WTC11 (cell line): Measurements from ENCODE around the gene MED26. TPM values are rescaled to one million over a fixed set of nuclear protein-coding genes. Genes with fewer than 3 reads are reported as not detected.

Experiments used
- ATAC-seq: fragments of 200-7000 bp; cut with Tn5 transposase; 2 replicates; pipeline ENCODE4 v1.10.0; 2021; ENCODE audit warnings: mild to moderate bottlenecking, moderate library complexity
- CTCF ChIA-PET: fragments of 300-600 bp; sonication (Branson Sonifier 250); formaldehyde crosslinking; loops from one replicate; lab custom pipeline; 2021; ENCODE audit warnings: antibody characterized with exemption; lab: Charles Lee
- POLR2A ChIA-PET: fragments of 350-600 bp; sonication (Branson Sonifier 250); formaldehyde crosslinking; loops from one replicate; lab custom pipeline; 2021; ENCODE audit warnings: antibody characterized with exemption; lab: Charles Lee
- DNase-seq: peaks from one replicate; pipeline ENCODE4 v3.0.0; 2021; ENCODE audit warnings: low spot score
- H3K27ac Mint-ChIP-seq: 2 replicates; pipeline ENCODE4 v1.8.0; 2021; ENCODE audit warnings: mixed read lengths
- H3K27me3 Mint-ChIP-seq: 2 replicates; pipeline ENCODE4 v1.8.0; 2021; ENCODE audit warnings: low read depth, mild to moderate bottlenecking, moderate library complexity, mixed read lengths
- H3K36me3 Mint-ChIP-seq: 2 replicates; pipeline ENCODE4 v1.8.0; 2021; ENCODE audit warnings: mixed read lengths
- H3K4me1 Mint-ChIP-seq: 2 replicates; pipeline ENCODE4 v1.8.0; 2022; ENCODE audit warnings: mixed read lengths
- H3K4me3 Mint-ChIP-seq: 2 replicates; pipeline ENCODE4 v1.8.0; 2021; ENCODE audit warnings: mild to moderate bottlenecking, moderate library complexity, mixed read lengths
- H3K9me3 Mint-ChIP-seq: 2 replicates; pipeline ENCODE4 v1.8.0; 2021; ENCODE audit warnings: mixed read lengths
- E2F5 ChIP-seq: sonication (generic); formaldehyde crosslinking; IDR thresholded peaks from 2 replicates; pipeline ENCODE4 v1.8.1; 2022; ENCODE audit warnings: mild to moderate bottlenecking, moderate library complexity, missing genetic modification reagents
- NR1H2 ChIP-seq: sonication (generic); formaldehyde crosslinking; IDR thresholded peaks from 2 replicates; pipeline ENCODE4 v1.9.0; 2021; ENCODE audit warnings: mild to moderate bottlenecking, moderate library complexity, missing genetic modification reagents
- OVOL2 ChIP-seq: fragments of 250-450 bp; sonication (Bioruptor Pico); IDR thresholded peaks from 2 replicates; pipeline ENCODE4 v1.9.0; 2021; ENCODE audit warnings: mild to moderate bottlenecking, borderline replicate concordance
- RELA ChIP-seq: sonication (generic); formaldehyde crosslinking; IDR thresholded peaks from 2 replicates; pipeline ENCODE4 v1.8.1; 2022; ENCODE audit warnings: missing genetic modification reagents, mild to moderate bottlenecking, borderline replicate concordance
- RORB ChIP-seq: fragments of 250-450 bp; sonication (Bioruptor Pico); IDR thresholded peaks from 2 replicates; pipeline ENCODE4 v1.9.0; 2021; ENCODE audit warnings: mild to moderate bottlenecking
- TCF7 ChIP-seq: sonication (generic); formaldehyde crosslinking; IDR thresholded peaks from 2 replicates; pipeline ENCODE4 v1.8.0; 2022; ENCODE audit warnings: mild to moderate bottlenecking, low read depth, missing genetic modification reagents, moderate library complexity
- ZNF138 ChIP-seq: sonication (generic); formaldehyde crosslinking; conservative IDR thresholded peaks from 2 replicates; pipeline ENCODE4 v1.8.1; 2022; ENCODE audit warnings: mild to moderate bottlenecking, moderate library complexity, missing genetic modification reagents
- ZNF232 ChIP-seq: sonication (generic); formaldehyde crosslinking; IDR thresholded peaks from 2 replicates; pipeline ENCODE4 v1.8.0; 2022; ENCODE audit warnings: mild to moderate bottlenecking, missing genetic modification reagents
- total RNA-seq: library from RNA; stranded (reverse); gene quantifications from 3 replicates; pipeline ENCODE4 v1.2.3, GENCODE V29; 2021
- TF ChIP-seq, protein P1 (sequence below): sonication (generic); formaldehyde crosslinking; IDR thresholded peaks from 2 replicates; pipeline ENCODE4 v1.8.0; 2022; ENCODE audit warnings: mild to moderate bottlenecking, missing genetic modification reagents
- TF ChIP-seq, protein P2 (sequence below): sonication (generic); formaldehyde crosslinking; IDR thresholded peaks from 2 replicates; pipeline ENCODE4 v1.8.1; 2023; ENCODE audit warnings: mild to moderate bottlenecking, missing genetic modification reagents, moderate library complexity
- TF ChIP-seq, protein P3 (sequence below): sonication (generic); formaldehyde crosslinking; IDR thresholded peaks from 2 replicates; pipeline ENCODE4 v1.8.1; 2023; ENCODE audit warnings: mild to moderate bottlenecking, moderate library complexity, missing genetic modification reagents
- TF ChIP-seq, protein P4 (sequence below): sonication (generic); formaldehyde crosslinking; IDR thresholded peaks from 2 replicates; pipeline ENCODE4 v1.8.0; 2022; ENCODE audit warnings: mild to moderate bottlenecking, missing genetic modification reagents
- TF ChIP-seq, protein P5 (sequence below): sonication (generic); formaldehyde crosslinking; IDR thresholded peaks from 2 replicates; pipeline ENCODE4 v1.8.1; 2023; ENCODE audit warnings: mild to moderate bottlenecking, missing genetic modification reagents
- TF ChIP-seq, protein P6 (sequence below): sonication (generic); formaldehyde crosslinking; IDR thresholded peaks from 2 replicates; pipeline ENCODE4 v1.8.1; 2022; ENCODE audit warnings: mild to moderate bottlenecking, missing genetic modification reagents, moderate library complexity, borderline replicate concordance
- TF ChIP-seq, protein P7 (sequence below): sonication (generic); formaldehyde crosslinking; IDR thresholded peaks from 2 replicates; pipeline ENCODE4 v1.8.0; 2022; ENCODE audit warnings: mild to moderate bottlenecking, missing genetic modification reagents
- TF ChIP-seq, protein P8 (sequence below): sonication (generic); formaldehyde crosslinking; IDR thresholded peaks from 2 replicates; pipeline ENCODE4 v1.8.0; 2022; ENCODE audit warnings: mild to moderate bottlenecking, missing genetic modification reagents

MED26 gene
- total RNA-seq, 1 experiment from 2014 or later, result 14.2 TPM

DNA sequence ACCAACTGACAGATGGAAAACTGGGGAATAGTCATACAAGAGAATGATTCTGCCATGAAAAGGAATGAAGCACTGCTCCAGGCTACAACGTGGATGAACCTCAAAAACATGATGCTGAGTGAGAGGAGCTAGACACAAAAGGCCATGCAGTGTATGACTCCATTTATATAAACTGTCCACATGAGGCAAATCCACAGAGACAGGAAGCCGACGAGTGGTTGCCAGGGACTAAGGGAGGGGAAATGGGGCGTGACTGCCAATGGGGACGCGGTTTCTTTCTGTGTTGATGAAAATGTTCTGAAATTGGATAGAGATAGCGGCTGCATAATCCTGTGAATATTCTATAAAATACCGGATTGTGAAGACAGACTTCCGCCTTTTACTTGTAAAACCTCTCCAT, 21.7 kb upstream of the MED26 start:
- ChIA-PET CTCF (no interaction called here), POLR2A (no interaction called here)
- ATAC-seq (no peak), DNase-seq (no peak)
- H3K27me3 Mint-ChIP-seq, result no peaks in the 10 kb centered on the region
- peaks cover 78% of the 10 kb centered on the region for H3K36me3 Mint-ChIP-seq
- H3K27ac Mint-ChIP-seq, result no peak overlapping the region
- peaks cover 4% of the 10 kb centered on the region; the same call in 1 of the 2 replicates for H3K9me3 Mint-ChIP-seq
- TF ChIP-seq, protein P1, sequence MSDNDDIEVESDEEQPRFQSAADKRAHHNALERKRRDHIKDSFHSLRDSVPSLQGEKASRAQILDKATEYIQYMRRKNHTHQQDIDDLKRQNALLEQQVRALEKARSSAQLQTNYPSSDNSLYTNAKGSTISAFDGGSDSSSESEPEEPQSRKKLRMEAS (CRISPR knock-in tag), result no peak
- TF ChIP-seq RORB, result no peak
- TF ChIP-seq, protein P2, sequence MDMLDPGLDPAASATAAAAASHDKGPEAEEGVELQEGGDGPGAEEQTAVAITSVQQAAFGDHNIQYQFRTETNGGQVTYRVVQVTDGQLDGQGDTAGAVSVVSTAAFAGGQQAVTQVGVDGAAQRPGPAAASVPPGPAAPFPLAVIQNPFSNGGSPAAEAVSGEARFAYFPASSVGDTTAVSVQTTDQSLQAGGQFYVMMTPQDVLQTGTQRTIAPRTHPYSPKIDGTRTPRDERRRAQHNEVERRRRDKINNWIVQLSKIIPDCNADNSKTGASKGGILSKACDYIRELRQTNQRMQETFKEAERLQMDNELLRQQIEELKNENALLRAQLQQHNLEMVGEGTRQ (CRISPR knock-in tag), result no peak
- TF ChIP-seq, protein P3, sequence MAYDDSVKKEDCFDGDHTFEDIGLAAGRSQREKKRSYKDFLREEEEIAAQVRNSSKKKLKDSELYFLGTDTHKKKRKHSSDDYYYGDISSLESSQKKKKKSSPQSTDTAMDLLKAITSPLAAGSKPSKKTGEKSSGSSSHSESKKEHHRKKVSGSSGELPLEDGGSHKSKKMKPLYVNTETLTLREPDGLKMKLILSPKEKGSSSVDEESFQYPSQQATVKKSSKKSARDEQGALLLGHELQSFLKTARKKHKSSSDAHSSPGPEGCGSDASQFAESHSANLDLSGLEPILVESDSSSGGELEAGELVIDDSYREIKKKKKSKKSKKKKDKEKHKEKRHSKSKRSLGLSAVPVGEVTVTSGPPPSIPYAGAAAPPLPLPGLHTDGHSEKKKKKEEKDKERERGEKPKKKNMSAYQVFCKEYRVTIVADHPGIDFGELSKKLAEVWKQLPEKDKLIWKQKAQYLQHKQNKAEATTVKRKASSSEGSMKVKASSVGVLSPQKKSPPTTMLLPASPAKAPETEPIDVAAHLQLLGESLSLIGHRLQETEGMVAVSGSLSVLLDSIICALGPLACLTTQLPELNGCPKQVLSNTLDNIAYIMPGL, result no peak
- TF ChIP-seq, protein P4, sequence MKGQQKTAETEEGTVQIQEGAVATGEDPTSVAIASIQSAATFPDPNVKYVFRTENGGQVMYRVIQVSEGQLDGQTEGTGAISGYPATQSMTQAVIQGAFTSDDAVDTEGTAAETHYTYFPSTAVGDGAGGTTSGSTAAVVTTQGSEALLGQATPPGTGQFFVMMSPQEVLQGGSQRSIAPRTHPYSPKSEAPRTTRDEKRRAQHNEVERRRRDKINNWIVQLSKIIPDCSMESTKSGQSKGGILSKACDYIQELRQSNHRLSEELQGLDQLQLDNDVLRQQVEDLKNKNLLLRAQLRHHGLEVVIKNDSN (CRISPR knock-in tag), result no peak
- H3K4me1 Mint-ChIP-seq, result no peaks in the 10 kb centered on the region
- H3K4me3 Mint-ChIP-seq, result no peak overlapping the region

DNA sequence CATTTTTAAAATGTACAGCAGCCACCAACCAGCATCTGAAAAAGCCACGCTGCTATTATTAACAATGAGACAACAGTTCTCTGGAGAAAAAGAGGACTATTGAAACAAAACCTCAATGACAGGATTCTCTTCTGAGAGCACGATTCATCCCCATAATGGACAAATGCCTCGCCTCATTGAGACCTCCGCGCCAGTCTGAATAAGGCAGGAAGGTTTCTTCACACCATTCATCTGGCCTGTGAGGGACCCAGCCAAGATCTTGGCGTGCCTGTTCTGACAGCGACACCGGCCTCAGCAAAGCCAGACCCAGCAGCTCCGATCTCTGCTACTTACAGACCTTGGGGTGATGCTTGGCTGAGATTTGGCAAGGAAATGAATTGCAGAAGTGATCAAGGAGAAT, 17.1 kb upstream of the MED26 start:
- POLR2A ChIA-PET, result no interaction called here
- CTCF ChIA-PET, result no interaction called here
- no peak for ATAC-seq
- Mint-ChIP-seq H3K27me3 (no peaks in the 10 kb centered on the region), H3K4me1 (no peaks in the 10 kb centered on the region)
- no peak for DNase-seq
- no peak for TF ChIP-seq RELA
- TF ChIP-seq, protein P5, sequence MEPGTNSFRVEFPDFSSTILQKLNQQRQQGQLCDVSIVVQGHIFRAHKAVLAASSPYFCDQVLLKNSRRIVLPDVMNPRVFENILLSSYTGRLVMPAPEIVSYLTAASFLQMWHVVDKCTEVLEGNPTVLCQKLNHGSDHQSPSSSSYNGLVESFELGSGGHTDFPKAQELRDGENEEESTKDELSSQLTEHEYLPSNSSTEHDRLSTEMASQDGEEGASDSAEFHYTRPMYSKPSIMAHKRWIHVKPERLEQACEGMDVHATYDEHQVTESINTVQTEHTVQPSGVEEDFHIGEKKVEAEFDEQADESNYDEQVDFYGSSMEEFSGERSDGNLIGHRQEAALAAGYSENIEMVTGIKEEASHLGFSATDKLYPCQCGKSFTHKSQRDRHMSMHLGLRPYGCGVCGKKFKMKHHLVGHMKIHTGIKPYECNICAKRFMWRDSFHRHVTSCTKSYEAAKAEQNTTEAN, result no peak
- TF ChIP-seq OVOL2 (CRISPR knock-in tag), result no peak
- TF ChIP-seq, protein P6, sequence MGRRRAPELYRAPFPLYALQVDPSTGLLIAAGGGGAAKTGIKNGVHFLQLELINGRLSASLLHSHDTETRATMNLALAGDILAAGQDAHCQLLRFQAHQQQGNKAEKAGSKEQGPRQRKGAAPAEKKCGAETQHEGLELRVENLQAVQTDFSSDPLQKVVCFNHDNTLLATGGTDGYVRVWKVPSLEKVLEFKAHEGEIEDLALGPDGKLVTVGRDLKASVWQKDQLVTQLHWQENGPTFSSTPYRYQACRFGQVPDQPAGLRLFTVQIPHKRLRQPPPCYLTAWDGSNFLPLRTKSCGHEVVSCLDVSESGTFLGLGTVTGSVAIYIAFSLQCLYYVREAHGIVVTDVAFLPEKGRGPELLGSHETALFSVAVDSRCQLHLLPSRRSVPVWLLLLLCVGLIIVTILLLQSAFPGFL, result no peak
- TF ChIP-seq, protein P7, sequence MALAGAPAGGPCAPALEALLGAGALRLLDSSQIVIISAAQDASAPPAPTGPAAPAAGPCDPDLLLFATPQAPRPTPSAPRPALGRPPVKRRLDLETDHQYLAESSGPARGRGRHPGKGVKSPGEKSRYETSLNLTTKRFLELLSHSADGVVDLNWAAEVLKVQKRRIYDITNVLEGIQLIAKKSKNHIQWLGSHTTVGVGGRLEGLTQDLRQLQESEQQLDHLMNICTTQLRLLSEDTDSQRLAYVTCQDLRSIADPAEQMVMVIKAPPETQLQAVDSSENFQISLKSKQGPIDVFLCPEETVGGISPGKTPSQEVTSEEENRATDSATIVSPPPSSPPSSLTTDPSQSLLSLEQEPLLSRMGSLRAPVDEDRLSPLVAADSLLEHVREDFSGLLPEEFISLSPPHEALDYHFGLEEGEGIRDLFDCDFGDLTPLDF, result no peak
- no peak for TF ChIP-seq ZNF138 (CRISPR knock-in tag)
- TF ChIP-seq ZNF232 (CRISPR knock-in tag), result no peak
- TF ChIP-seq E2F5 (CRISPR knock-in tag), result no peak
- TF ChIP-seq, protein P8, sequence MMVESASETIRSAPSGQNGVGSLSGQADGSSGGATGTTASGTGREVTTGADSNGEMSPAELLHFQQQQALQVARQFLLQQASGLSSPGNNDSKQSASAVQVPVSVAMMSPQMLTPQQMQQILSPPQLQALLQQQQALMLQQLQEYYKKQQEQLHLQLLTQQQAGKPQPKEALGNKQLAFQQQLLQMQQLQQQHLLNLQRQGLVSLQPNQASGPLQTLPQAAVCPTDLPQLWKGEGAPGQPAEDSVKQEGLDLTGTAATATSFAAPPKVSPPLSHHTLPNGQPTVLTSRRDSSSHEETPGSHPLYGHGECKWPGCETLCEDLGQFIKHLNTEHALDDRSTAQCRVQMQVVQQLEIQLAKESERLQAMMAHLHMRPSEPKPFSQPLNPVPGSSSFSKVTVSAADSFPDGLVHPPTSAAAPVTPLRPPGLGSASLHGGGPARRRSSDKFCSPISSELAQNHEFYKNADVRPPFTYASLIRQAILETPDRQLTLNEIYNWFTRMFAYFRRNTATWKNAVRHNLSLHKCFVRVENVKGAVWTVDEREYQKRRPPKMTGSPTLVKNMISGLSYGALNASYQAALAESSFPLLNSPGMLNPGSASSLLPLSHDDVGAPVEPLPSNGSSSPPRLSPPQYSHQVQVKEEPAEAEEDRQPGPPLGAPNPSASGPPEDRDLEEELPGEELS (CRISPR knock-in tag), result no peak
- no peak for TF ChIP-seq TCF7 (CRISPR knock-in tag)
- no peak for TF ChIP-seq NR1H2 (CRISPR knock-in tag)
- TF ChIP-seq, all 79 proteins: peak for 0
- no peak overlapping the region for H3K27ac Mint-ChIP-seq
- H3K4me3 Mint-ChIP-seq, result no peak overlapping the region
- no peaks in the 10 kb centered on the region for H3K9me3 Mint-ChIP-seq
- H3K36me3 Mint-ChIP-seq, result peaks cover 70% of the 10 kb centered on the region
